ENCODE measurements around the gene ABCD4.
"Not testable (repeated sequence)": the region's sequence is repeated elsewhere in the genome, so short reads cannot be mapped to it uniquely, and the experiment has no call there.

The ABCD4 gene

DNA sequence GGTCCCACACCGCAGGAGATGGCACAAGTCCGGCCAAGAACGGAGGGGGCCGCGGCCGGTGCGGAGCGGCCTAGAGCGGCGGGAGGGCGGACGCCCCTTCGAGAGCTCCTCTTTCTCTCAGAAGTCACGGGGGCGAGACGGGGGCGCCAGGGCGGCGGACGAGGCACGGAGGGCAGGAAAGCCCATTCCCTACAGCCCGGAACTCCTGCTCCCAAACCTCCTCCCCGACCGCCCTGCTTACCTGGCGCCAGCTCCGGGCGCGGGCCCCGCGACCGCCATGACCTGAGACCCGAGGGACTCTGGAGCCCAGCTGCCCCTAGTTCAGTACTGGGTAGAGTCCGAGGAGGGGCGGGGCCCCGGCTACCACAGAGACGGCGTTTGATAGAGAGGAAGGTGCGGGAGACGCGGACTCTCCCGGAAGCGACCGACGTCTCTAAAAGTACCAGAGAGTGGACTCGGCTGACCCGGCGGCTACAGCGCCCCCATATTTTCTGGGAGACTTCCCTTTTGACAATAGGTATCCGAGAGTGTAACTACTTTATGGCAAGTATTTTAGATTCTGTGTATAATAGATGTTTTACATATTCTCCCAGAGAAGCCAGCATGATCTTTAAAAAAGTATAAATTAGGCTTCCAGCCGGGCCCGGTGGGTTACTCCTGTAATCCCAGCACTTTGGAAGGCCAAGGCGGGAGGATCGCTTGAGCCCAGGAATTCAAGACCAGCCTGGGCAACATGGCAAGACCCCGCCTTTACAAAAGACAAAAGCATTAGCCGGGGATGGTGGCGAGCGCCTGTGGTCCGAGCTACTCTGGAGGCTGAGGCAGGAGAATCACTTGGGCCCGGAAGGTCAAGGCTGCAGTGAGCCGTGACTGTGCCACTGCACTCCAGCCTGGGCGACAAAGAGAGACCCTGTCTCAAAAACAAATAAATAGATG lies at the start of gene ABCD4:
TSS of gene ABCD4 (minus strand) at position 301 of the 936 bp plus-strand sequence. CDS start at position 279, 22 bp downstream.
- peak; percentile 90 for DNase-seq

DNA sequence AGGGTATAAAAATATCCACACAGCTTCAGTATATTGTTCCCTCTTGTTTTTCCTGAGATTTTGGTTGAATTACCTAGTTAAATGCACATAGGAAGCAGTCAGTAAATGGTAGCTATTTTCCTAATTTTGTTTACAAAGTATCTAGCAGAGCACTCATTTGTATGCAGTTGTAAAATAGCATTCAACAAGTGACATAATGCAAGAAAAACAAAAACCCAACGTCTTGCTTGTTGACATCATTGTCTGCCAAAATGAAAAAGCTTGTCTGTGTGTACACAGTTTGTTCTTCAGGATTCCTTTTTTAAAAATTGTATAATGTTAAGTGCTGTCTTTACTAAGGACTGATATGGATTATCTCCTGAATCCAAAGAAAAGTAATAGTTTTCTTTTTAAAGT lies 48.2 kb upstream of the ABCD4 start:
- DNase-seq: no peak

DNA sequence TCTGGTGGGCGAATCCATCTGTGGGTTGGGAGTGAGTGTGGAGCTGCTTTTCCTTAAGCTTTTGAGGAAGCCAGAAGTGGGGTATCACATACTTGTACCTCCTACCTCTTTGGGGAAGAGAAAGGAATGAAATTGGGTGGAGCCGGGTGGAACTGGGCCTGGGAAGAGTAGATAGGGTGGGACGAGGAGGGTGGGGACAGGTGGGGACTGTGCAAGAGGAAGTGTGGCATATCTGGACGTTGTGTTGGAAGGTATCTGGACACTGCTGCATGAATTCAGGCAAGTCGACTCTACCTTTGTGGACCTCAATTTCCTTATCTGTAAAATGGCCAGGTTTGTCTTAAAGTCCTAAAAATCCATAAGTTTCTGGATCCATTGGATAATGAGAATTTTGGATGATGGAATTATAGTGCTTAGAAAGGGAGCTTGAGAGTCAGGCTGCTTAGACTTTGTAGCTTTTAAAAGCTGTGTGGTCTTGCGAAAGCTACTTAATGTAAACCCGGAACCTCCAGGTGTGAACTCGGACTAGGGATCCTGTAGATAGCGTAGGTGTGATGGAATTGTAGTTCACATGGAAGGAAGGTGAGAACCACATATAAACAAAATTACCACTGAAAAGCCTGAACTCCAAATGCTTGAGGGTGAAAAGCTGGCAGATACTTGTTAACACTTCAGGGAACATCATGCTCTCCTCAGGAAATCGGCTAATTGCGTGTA lies 47.6 kb upstream of the ABCD4 start:
- DNase-seq: no peak

DNA sequence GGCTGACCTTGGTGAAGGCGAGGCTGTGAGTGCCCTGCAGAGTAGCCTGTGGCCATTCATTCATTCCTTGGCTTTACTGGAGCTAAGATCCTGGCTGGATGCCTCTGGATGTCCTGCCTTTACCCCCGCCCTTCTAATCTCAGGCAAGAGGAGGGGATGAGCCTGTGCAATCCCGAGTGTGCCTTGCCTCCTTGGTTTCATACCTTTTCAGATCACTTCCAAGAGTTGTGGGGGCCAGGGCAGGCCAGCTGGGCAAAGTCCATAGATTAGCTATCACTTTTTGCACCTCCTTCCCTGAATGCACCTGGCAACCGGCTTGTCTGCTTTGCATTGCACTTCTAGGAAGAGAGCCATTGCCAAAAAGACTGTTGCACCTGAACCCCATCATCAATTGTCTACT lies 47.0 kb upstream of the ABCD4 start:
- DNase-seq: no peak

DNA sequence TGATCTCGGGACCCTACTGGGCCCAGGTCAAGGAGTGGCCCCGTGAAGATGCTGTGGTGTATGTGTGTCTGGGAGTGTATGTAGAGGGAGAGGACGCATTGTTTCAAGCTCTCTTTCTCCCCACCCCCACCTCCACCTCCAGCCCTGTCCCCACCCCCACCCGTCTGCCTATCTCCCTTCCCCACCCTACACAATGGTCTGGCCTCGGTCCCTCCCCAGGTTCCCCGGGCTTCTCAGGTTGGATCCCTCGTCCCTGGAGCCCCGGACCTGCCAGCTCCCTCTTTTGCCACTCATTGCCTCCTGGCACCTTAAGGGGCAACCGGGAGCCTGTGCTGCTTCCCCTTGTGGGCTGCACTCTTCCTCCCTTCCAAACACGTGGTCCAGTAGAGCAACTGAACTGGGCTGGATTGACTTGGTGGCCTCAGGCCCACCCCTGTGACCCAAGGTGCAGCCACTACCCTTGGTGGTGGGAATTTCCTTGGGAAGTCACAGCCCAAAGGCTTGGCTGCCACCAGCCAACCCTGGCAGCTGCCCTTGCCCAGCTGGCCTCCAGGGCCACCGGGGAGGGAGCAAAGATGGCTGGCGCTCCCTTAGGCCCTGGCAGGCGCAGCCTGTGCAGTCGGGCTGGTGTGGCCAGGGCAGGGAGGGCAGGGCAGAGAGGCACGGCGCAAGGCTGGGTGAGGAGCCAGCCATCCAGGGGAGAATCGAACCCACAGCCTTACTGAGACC lies 46.2 kb upstream of the ABCD4 start:
- no peak for DNase-seq

DNA sequence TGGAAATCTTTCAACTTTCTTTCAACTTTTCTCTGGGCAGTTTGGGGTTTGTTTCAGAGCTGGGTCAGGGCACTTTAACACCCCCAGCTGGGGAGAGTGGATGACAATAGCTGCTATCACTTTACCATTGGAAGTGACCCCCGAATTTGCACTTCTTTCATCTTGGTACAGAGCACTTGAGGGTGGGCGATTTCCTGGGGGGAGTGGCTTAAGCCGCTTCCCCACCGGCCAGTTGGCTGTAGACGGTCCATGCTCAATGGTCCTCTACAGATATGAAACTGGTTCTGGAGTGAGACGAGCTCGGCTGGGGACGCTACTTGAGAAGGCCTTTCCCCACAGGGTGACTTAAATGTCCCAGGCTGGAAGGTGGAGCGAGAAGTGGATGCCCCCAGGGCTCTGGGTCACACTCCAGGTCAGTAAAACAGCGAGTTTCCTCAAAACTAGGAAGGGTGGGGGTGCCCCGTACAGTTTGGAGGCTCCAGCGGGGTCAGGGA lies 45.6 kb upstream of the ABCD4 start, which contains the start of gene VRTN:
TSS of gene VRTN (plus strand) at position 231 of the 494 bp plus-strand sequence. CDS start 8,313 bp downstream, outside the sequence.
- DNase-seq: no peak

DNA sequence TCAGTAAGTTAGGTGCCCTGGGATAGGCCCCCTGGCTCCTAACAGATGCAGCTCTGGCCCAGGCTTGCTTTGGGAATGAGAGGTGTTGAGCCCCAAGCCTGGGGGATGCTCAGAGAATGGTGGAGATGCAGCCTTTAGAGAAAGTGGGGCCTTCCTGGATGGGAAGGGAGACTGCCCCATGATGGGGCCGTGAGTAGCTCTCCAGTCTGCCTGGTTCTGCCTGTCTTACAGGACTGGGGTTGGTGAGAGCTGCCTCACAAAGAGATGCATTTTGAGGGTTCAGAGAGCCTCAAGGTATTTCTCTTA lies 45.0 kb upstream of the ABCD4 start:
- DNase-seq: no peak

DNA sequence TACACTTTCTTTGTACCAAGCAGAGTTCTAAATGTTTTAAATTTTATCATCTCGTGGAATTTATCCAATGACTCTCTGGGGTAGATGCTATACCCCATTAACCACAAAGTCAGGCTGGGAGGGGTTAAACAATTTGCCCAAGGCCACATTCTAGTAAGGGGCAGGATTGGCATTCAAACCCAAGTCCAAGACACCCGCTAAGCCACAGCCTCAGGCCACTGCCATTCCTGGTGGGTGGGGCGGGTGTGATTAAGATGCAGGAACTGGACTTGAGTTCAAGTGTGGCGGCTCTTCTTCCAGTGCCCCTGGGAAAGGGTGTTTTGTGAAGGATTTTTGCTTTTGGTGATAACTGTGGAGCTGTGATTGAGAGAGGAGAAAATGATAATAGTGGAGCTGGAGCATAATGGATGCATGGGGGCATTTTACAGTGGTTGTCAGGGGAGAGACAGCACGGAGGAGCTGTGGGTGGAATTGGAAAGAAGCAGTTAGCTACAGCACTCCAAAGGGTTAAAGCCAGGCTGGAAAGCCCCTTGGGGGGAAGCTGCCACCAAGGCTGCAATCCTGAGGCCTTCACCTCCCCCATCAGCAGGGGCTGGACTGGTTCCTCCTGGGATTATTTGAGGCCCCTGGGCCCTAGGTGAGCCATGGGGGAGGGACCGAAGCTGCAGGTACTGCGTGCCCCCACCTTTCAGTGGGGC lies 44.5 kb upstream of the ABCD4 start:
- DNase-seq: no peak

DNA sequence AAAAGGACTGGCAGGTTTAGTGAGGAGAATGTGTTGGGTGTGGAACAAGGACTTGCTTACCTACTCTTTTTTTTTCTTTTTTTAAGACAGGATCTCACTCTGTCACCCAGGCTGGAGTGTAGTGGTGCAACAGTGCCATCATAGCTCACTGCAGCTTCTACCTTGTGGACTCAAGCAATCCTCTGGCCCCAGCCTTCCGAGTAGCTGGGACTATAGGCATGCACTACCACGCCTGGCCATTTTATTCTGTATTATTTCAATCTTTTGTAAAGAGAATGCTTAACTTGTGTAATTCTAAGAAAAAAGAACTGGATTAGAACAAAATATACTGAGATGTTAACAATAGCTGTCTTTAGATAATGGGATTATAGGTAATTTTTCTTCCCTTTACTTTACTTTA lies 43.6 kb upstream of the ABCD4 start:
- DNase-seq: no peak

DNA sequence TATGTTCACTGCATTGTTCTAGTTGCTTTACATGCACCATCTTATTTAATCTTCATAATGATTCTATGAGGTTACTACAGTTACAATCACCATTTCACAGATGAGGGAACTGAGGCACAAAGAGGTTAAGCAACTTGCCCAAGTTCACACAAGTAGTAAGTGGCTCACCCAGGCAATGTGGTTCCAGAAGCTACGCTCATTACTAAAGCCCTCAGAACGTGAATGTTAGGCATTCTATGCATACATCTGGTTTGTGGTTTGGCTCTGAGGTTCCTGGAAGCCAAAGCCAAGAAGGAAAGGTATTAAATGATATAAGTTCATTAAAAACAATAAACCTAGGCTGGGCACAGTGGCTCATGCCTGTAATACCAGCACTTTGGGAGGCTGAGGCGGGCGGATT lies 31.2 kb upstream of the ABCD4 start:
- DNase-seq: no peak

DNA sequence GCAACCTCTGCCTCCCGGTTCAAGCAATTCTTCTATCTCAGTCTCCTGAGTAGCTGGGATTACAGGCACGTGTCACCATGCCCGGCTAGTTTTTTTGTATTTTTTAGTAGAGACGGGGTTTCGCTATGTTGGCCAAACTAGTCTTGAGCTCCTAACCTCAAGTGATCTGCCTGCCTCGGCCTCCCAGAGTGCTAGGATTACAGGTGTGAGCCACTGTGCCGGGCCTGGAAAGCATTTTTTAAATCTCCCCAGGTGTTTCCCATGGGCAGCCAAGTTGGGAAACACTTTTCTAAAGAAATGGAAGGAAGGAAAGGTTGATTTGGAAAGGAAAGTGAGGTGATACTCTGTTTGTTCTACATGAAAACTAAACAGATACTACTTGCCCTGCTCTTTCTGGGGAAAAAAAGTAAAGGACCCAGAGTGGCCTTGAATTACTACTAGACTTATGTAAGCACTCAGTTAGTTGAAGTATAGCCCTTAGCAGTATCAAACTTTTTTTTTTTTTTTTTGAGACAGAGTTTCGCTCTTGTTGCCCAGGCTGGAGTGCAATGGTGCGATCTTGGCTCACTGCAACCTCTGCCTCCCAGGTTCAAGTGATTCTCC lies 27.3 kb upstream of the ABCD4 start:
- DNase-seq: not testable (repeated sequence)

DNA sequence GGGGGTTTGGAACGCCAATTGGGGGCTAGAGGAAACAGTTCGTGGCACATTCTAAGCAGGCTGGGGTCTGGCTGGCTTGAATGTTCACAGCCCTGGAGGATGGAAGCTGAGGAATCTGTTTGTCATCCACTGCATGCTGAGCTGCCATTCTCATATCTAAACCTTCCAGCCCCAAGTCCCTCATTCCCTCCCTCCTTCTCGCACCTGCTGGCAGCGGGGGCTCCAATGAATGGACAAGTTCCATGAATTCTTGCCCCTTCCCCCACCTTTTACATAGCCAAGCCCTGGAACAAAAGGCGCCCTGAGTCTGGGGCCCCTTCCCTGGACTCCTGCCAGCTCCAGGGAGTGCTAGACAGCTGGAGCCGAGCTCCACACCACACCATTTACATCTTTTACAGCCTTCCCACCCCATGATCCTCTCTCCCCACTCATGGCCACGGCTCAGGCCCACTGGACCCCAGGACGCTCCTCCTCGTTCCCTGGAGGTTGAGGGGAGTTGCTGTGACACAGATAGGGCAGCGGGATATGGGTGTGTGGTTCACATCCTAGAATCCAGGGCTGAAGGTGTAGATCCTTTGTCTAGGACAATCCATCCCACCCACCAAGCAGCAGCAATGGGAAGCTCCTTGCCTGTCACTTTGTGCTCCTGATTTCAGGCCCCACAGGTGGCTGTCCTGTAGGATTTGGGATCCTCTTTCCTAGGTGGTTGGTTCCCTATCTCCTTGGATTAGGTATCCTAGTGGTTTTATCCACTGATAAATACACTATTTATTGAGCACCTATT lies 23.8 kb upstream of the ABCD4 start:
- DNase-seq: peak; percentile 77

DNA sequence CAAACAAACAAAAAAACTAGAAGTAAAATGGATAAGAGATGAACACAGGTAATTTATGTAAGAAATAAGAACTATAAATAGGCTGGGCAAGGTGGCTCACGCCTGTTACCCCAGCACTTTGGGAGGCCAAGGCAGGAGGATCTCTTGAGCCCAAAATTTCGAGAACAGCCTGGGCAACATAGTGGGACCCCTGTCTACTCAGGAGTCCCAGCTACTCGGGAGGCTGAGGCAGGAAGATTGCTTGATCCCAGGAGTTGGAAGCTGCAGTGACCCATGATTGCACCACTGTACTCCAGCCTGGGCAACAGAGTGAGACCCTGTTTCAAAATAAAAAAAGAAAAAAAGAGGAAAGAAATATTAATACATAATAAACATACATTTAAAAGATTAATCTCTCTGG lies 22.7 kb upstream of the ABCD4 start:
- no peak for DNase-seq

DNA sequence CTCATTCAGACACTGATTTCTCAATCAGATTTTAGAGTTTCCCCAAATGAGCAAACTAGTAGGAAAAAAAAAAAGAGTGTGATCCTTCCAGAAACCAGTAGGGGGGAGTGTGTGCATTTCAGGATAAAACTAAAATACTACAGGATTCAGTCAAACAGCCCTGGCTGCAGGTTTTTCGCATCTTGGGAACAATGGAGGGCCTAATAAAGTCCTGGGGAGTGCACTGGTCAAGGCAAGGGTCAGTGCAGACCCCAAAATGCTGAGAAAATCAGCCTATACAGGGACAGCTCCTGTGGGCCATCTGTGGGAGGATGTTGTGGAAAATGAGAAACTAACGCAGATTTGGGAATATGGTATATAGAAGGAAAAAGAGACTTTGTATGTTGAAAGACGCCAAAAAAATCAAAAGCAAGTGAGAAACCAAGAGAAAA lies 22.2 kb upstream of the ABCD4 start:
- DNase-seq: peak; percentile 54

DNA sequence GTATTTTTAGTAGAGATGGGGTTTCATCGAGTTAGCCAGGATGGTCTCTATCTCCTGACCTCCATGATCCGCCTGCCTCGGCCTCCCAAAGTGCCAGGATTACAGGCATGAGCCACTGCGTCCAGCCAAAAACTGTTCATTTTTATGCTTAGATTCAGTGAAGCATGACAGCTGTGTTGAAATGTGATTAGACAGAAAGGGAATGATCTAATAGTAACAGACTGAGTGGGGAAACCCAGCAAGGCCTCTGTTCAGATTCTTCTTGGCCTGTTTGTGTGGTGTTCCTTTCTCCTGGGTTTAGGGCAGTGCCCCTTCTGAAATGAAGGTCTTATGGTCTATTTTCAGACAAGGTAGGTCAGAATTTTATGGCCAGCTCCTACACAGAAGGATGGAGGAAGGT lies 11.8 kb upstream of the ABCD4 start:
- no peak for DNase-seq

DNA sequence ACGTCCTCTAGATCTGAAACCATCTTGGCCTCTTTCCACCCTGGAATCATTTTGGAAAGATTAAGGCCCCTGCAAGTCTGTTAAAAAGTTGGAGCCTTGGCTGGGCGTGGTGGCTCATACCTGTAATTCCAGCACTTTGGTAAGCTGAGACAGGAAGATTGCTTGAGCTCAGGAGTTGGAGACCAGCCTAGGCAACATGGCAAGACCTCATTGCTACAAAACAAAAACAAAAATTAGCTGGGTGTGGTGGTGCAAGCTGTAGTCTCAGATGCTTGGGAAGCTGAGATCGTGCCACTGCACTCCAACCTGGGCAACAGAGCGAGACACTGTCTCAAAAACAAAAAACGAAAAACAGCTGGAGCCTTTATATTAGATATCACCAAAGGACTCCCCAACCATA lies 10.9 kb upstream of the ABCD4 start:
- DNase-seq: no peak

DNA sequence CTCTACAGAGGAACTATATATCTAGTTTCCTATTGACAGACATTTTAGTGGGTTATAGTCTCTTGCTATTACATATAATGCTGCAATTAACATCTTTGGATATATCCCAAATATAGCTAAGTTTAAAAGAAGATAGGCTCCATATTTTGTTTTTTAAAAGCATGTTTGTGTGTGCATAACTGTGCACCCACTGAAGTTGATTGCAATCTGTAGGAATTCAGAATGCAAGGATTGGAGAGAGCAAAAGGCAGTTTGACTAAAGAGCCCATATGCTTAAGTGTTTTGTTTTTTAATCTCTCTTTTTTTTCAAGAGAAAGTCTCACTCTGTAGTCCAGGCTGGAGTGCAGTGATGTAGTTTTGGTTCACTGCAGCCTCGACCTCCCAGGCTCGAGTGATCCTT lies 9.4 kb upstream of the ABCD4 start:
- DNase-seq: no peak

DNA sequence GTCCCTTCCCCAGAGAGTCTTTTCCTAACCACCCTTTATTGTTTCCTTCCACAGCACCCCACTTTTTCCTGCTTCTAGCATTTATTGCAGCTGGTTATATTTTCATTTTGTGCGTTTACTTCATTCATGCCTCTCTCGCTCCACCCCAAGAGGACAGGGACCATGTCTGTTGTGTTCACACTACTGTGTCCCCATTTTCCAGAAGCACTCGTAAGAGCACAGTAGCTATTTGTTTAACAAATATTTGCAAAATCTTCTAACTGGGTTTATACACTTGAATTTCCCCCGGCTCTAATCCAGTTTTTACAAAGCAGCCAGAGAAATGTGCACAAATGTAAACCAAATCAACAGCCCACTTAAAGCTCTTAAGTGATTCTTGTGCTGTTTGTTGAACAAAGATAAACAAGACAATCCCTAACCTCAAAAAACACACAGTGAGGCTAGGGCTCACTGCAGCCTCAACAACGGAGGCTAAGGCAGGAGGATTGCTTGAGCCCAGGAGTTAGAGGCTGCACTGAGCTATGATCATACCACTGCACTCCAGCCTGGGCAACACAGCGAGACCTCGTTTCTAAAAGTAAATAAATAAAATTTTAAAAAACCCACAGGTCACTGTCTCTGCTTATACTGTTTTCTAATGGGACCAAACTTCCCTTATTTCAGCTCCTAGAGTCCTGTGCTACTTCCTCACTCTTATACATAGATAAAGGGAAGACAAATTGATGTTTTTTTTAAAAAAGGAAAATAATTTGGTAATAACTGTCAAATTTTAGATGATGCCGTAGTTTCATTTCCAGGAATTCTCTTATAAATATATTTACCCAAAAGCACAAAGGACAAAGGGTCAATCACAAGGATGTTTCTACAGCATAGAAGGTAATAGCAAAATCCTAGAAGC lies 6.6 kb upstream of the ABCD4 start:
- DNase-seq: no peak

DNA sequence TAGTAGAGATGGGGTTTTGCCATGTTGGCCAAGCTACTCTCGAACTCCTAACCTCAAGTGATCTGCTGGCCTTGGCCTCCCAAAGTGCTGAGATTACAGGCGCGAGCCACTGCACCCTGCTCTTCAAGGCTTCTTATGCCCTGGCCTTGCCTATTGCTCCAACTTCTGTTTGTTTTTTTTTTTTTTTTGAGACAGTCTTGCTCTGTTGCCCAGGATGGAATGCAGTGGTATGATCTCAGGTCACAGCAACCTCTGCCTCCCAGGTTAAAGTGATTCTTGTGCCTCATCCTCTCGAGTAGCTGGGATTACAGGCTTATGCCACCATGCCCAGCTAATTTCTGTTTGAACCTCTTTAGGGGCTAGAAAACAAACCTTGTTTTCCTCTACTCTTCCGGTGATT lies 6.0 kb upstream of the ABCD4 start:
- no peak for DNase-seq

DNA sequence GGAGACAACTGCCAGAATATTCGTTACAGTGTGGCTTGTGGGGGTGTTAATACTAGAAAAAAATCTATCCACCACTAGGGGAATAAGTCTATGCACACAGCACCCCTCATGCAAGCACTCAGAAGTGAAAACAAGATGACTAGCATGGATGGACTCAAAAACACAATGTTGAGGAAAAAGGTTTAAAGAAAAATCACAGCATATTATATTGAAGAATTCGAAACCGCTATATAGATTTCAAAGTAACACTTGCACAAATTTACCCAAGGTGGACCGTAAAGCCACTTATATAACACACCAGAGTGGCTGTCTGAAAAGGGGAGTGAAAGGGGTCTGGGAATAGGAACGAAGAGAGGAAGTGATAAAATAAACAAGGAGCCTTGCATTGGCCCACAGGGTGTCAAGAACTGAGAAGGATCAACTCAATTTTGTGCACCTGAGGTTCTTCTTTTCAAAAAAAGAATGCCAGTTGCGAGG lies 544 bp downstream of the ABCD4 start:
- peak; percentile 8 for DNase-seq

All from NCI-H2171 (cell line).